NCI-H2171 treated with DMSO at 0.1 percent for 48 hours (cell line): ENCODE results near the gene STK11.
A peak's percentile ranks its signal among the peaks of the same experiment; 100 is the strongest.
"Not testable (repeated sequence)": the region's sequence is repeated elsewhere in the genome, so short reads cannot be mapped to it uniquely, and the experiment has no call there.

Experiments
- DNase-seq: peaks from one replicate; lab custom pipeline; 2025; lab: John Stamatoyannopoulos, UW

Gene STK11

DNA sequence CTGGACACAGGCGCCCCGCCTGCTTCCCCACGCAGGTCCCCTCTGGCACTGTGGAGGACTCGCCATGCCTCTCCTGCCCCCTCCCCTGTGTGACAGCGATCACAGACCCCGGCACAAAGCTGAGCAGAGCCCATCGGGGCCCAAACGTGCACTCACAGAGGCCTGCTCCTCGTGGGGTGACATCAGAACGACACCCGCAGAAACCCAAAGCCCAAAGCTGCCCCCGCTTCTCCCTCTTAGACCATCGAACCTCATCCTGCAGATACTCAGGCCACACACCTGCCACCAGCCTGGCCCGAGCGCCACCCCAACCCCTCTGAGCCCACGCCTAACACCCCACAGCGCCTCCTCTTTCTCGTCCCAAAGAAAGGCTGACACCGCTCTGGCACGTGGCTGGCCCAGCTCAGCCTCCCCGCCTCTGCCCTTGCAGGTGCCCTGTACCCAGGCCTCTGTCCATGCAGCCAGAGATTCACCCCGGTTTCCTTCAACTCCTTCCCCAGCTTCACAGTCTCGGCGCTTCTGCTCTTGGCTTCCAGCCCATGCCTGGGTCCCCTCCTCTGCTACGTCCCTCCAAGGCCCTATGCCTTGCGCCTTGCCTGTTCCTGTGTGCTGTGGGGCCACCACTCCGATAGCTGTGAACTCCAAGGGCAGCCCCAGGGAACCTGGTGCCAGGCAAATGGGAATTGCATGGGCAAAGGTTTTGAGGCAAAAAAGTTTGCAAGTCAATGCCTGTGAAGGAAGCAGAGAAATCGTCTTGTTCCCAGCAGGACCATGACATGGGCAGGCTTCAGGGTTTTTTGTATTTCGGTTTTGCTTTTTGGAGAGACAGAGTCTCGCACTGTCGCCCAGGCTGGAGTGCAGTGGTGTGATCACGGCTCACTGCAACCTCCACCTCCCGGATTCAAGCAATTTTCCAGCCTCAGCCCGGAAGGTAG lies 33.1 kb downstream of the STK11 start:
- DNase-seq: no peak

DNA sequence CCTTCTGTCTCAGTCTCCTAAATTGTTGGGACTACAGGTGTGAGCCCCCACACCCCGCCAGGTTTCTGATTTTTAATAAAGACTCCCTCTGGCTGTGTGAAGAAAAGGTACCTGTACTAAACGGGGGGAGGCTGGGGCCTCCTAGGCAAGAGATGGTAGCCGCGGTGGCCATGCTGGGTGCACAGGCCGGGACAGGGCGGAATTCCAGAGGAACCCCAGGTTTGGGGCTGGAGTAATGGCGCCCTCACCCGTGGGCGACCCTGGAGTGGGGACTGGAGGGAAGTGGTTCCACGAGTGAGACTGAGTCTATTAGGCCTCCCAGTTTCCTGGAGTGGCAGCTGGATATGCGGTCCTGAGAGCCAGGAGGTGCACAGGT lies 33.8 kb downstream of the STK11 start:
- no peak for DNase-seq

DNA sequence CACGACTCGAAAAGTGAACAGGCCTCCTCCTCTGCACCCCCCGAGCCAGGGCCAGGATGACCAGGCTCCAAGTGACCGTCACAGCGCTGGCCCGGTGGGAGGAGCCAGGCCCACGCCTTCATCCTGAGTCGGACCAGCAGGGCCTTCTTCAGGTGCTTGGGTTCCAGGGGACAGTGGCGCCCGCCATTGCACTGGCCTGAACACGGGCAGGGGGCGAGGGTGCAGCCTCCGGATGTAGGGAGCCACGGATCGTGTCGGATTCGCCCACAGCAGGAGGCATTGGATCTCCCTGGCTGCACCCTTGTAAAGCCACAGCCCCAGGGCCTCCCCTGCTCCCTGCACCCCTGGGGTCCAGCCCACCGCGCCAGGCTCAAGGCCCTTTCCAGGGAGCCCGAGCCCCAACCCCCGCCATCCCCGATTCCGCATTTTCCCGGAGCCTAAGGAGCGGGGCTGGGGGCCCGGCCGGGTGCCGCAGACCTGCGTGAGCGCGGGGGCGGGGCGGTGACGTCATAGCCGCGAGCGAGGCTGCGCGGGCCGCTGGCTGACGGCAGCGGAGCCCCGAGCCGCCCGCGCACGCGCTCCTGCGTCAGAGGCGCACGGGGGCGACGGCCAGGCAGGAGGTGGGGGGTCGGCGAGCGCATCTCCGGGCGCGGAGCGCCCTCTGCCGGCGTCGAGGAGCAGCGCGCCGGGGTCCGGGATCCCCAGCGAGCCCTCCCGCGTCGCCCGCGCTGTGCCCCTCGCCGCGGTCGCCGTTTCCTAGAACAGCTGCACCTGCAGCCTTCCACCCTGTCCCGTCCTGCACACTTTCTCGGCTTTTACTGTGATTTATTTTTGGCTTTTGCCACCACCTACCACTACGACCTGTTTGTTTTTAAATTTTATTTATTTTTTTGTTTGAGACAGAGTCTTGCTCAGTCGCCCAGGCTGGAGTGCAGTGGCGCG lies 34.5 kb downstream of the STK11 start:
- peak; percentile 79 for DNase-seq

DNA sequence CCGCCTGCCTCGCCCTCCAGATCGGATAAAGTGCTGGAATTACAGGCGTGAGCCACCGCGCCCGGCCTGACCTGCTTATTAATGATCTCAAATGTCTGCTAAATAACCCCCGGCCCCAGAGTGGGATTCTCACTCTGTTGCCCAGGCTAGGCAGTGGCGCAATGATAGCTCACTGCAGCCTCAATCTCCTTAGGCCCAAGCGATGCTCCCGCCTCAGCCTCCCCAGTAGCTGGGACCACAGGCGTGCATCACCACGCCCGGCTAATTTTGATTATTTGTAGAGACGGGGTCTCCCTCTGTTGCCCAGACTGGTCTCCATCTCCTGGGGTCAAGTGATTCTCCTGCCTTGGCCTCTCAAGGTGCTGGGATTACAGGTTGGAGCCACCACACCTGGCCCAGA lies 35.3 kb downstream of the STK11 start:
- no peak for DNase-seq

DNA sequence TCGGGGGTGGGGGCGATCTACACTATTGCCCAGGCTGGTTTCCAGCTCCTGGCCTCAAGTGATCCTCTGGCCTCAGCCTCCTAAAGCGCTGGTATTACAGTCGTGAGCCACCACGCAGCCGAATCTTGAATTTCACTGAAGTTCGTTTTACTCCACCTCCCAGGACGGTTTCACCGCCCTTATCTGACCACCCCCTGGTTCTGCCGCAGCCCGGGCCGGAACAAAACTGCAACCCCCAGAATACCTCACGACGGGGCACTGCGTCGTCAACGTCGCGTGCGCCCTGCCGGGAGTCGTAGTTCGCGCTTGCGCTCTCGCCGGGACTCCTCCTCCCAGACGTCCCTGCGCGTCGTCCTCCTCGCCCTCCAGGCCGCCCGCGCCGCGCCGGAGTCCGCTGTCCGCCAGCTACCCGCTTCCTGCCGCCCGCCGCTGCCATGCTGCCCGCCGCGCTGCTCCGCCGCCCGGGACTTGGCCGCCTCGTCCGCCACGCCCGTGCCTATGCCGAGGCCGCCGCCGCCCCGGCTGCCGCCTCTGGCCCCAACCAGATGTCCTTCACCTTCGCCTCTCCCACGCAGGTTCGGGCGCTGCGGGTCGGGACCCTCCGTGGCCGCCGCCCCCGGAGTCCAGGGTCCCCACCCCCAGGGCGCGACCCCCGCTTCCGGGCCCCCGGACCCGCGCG lies 36.0 kb downstream of the STK11 start, which contains the start of gene ATP5F1D:
TSS of gene ATP5F1D (plus strand) at position 335 of the 679 bp plus-strand sequence. CDS start at position 435, 100 bp downstream.
- peak; percentile 88 for DNase-seq

DNA sequence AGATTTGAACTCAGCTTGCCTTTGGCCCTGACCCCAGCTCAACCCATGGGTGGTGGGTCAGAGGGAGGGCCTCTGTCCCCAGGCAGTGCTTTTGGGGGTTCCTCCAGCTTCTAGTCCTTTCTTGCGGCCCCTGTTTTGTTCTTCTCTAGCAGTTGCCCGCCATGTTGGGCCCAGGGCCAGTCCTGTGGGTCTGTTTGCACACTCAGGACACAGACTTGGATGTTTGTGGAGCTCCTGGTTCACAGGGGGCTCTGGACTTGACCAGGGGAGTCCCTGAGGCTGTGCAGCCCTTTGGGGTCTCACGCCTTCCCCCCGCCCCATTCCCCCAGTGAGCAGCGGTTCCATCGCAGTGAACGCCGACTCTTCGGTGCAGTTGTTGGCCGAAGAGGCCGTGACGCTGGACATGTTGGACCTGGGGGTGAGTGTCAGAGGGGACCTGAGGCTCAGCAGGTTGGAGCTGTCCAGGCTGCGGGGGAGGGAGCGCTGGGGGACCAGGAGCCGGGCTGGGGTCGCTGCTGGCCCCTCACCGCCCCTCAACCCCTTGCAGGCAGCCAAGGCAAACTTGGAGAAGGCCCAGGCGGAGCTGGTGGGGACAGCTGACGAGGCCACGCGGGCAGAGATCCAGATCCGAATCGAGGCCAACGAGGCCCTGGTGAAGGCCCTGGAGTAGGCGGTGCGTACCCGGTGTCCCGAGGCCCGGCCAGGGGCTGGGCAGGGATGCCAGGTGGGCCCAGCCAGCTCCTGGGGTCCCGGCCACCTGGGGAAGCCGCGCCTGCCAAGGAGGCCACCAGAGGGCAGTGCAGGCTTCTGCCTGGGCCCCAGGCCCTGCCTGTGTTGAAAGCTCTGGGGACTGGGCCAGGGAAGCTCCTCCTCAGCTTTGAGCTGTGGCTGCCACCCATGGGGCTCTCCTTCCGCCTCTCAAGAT lies 38.5 kb downstream of the STK11 start:
- peak; percentile 84 for DNase-seq

DNA sequence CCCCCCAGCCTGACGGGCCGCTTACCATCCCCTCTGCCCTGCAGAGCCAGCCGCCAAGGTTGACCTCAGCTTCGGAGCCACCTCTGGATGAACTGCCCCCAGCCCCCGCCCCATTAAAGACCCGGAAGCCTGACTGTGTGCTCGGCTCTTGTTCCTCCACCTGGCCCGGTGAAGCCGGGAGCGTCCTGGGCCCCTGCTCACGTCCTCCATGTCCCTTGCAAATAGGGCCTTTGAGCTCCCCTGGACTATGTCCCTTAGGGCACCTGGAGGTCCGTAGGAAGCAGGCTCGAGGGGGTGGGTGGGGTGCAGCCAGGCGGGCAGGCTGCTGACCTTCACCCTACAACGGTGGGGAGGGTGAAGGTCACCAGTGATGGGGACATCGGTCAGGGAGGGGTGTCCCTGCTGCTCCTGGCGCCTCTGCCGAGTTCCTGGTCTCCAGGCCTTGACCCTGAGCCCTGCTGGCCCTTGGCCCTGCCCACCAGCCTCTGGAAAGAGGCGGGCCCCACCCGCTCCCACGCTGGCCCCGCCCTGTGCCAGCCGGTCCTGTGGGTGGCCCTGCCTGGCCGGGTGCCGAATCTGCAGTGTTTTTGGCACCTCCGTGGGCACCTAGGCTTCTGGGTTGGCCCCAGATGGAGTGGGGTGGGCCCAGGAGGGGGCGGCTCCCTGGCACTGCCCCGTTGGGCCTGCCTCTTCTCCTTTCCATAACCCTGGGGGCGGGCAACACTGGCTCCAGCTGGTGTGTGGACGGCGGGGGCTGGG lies 39.3 kb downstream of the STK11 start:
- DNase-seq: no peak

DNA sequence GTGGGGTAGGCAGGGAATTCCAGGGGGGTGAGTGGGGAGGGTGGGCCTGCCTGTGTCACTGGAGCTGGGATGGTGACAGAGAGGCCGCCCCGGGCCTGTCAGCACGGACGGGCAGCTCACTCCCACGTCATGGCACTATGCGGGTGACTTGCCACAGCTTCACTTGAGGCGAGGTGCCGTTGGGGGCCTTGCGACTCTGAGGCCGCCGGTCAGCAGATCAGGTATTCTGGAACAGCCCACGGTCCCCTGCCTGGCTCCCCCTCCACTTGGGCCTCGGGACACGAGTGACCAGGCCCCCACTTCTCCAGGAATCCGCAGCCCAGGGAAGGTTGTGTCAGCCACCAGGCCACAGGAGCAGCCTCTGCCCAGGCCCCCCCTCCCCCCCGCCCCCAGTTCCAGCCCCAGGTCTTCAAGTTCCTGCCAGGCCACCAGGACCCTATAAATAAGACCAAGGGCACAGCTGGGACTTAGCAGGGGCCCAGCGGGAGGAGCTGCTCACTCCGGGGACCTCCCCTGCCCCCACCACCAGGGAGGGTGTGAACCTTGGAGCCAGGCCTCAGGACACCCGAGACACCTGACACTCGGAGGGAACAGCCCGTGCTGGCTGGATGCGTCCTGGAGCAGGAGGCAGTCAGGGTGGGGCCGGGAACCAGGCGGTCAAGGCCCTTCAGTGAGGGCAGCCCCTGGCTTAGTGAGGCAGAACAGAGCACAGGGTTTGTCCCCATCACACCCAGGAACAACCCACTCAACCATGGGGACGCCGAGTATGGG lies 40.1 kb downstream of the STK11 start:
- DNase-seq: no peak

DNA sequence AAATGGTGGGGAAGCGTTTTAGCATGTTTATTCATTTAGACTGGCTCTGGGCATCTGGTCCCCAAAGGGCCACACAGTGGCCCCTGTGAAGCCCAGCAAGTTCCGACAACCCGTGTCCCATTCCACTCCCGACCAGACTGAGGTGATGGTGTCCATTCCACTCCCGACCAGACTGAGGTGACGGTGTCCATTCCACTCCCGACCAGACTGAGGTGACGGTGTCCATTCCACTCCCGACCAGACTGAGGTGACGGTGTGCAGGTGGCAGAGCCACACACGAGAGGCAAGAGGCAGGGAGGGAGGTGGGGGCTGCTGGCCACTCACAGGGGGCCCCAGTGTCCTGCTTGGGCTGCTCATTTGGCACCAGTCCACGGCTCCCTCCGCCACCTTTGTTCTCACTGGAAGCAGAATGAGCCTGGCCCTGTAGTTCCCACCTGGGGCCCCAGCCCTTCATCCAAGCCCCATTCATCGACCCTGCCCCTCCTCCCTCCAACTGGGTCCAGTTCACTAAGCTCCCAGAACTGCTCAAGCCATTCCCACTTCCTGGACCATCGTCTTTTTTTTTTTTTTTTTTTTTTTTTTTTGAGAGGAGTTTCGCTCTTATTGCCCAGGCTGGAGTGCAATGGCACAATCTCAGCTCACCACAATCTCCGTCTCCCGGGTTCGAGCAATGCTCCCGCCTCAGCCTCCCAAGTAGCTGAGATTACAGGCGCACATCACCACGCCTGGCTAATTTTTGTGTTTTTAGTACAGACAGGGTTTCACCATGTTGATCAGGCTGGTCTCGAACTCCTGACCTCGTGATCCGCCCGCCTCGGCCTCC lies 40.9 kb downstream of the STK11 start:
- DNase-seq: not testable (repeated sequence)

DNA sequence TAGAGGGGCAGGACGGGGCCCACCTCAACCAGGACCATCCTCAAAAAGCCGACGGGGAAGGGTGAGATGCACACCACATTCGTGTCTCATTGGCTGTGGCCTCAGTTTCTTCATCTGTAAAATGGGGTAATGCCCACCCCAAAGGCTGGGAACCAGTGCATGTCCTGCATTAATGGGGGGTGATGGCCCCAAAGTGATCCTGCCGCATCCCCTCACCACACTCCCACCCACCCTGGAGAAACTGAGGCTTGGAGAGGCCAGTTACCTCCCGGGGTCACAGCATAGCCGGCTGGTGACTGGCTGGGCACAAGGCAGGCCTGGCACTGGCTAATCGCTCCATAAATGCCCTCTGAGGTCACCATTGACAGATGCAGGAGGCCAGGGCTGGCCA lies 42.2 kb downstream of the STK11 start:
- no peak for DNase-seq

DNA sequence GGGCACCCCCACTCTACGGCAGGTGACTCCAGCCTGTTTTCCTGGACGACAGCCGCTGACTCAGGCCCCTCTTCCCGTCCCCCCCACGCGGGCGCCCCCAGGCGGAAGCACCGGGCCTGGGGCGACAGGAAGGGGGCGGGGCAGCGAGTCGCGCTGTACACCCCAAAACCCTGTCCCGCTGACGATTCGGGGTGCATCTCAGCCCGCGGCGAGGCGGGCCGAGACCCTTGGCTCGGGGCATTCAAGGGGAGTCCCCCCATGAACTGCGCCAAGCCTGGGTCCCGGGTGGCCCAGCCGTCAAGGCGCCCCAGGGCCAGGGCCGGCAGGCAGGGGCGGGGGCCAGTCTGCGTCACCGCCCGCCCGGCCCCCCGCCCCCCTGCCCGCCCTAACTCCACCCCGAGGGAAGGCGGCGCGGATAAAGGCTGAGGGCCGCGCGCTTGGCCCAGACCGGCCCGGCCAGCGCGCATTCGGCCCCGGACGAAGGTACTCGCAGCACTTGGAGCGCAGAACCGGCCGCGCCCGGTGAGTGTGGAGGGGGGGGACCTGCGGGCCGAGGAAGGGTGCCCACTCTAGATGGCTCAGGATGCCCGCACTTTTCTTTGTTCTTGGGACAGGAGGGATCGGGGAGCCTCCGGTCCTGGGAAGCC lies 42.7 kb downstream of the STK11 start, which contains the start of gene MIDN:
TSS of gene MIDN (plus strand) at position 445 of the 647 bp plus-strand sequence. CDS start 1,714 bp downstream, outside the sequence.
- DNase-seq: no peak

DNA sequence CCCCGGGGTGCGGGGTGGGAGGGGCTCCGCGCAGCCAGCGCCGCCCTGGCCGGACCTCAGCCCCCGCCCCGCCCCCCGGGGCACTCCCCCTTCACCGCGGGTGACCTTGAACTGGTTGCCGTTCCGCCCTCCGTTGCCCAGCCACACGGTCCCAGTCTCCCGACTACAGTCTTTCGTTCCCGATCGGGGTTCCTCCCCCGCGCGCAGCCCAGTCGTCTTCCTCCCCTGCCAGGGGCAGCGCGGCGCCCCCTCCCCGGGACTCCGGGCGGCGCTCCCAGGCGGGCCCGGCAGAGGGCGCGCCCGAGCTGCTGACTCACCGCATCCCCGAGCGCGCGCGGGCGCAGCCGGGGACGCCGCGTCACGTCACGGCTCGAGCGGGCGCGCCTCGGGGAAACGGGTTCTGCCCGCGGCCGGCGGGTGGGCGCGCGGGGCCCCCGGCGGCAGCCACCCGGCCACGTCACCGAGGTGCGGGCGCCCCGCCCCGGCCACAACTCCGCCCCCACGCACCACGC lies 43.3 kb downstream of the STK11 start:
- peak; percentile 48 for DNase-seq

DNA sequence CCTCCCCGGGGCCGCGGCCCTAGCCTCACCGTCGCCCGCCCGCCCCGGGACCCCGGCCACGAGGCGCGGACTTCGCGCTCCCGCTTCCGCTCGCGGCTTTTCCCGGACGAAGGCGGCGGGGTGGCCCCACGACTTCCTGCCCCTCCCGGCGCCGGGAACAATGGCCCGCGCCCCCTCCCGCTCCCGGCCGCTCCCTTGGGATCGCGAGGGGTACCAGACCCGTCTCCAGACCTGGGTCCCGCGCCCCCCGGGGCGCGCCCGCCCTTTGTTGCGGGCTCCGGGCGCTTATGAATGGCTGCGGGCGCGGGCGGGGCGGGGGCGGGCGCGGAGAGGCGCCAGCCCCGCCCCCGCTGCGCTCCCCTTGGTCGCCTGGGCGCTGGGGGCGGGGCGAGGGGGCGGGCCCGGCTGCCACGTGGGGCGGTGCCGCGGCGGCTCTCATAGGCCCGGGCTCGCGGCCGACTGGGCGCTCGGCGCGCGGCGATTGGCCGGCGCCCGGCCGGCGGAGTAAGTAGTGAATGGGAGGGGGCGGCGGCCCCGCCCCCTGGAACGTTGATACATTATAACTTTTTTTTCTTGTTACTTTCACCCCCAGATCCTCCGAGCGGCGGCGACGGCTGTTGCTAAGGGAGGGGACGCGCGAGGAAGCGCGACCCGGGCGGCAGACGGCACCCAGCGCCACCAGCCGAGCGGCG lies 43.9 kb downstream of the STK11 start:
- DNase-seq: peak; percentile 94

DNA sequence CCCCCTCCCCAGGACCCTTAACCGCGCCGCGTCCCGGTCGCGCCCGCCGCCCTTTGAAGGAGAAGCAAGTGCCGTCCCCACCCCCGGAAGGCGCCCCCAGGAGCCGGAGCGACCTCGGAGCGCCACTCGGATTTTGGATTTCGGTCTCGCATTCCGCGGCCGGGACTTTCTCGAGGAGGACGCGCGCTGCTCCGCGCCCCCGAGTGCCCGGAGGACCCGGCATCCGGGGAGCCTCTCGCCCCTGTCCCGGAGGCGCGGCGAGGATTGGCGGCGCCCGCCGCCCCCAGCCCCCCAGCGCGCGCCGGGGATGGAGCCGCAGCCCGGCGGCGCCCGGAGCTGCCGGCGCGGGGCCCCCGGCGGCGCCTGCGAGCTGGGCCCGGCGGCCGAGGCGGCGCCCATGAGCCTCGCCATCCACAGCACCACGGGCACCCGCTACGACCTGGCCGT lies 44.4 kb downstream of the STK11 start:
- DNase-seq: no peak

DNA sequence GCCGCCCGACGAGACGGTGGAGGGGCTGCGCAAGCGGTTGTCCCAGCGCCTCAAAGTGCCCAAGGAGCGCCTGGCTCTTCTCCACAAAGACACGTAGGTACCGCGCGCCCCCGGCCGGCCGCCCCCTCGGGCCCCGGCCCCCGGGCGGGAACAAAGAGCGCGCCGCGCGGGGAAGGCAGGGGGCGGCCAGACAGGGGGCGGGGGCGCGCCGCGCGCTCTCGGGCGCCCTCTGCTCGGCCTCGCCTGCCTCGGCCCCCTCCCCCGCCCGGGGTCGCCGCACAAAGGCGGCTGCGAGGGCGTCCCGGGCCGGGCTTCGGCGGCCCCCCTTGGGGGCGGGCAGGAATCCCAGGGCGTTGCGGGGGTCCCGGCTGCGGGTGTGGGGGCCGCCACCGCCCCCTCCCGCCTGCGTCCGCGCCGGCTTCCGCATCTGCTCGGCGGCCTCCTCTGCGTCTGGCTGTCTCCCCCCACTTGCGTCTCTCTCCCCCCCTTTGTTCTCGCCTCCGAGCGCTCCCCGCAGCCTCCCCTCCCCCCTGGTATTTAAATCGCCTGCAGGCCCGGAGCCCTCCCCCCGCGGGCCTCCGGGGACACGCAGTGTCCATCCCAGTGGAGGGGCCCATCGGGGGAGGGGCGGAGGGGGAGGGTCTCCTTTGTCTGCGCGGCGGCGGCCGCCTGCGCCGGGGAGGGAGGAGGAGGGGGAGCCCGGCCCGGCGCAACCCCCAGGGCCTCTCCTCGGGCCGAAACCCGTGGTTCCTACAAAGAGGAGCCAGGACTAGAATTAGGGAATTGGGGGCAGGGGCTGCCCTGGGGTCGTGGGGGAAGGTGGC lies 45.1 kb downstream of the STK11 start:
- DNase-seq: peak; percentile 48
